K562 (cell line): Measurements from ENCODE around the gene PMIS2. TPM values are rescaled to one million over a fixed set of nuclear protein-coding genes. Genes with fewer than 3 reads are reported as not detected.

Source experiments
- CSDE1 ChIP-seq, 2 experiments: fragments of 450-650 bp; IDR thresholded peaks; 2 replicates each; pipeline ENCODE4 v1.6.1; 2016; ENCODE audit warnings: mild to moderate bottlenecking in 1 of 2
- EP300 ChIP-seq: IDR thresholded peaks from 2 replicates; pipeline ENCODE4 v1.6.1; 2012; ENCODE audit warnings: low read length, improper control_type of control experiment
- ESRRA ChIP-seq: fragments of 450-650 bp; IDR thresholded peaks from 2 replicates; pipeline ENCODE4 v1.6.1; 2014; ENCODE audit warnings: low read depth, mild to moderate bottlenecking, moderate library complexity, borderline replicate concordance
- FOXJ3 ChIP-seq: sonication (generic); formaldehyde crosslinking; IDR thresholded peaks from 2 replicates; pipeline ENCODE4 v1.4.0; 2020; ENCODE audit warnings: mild to moderate bottlenecking, missing genetic modification reagents
- GTF2E2 ChIP-seq: fragments of 200-800 bp; sonication (Bioruptor generic); IDR thresholded peaks from 2 replicates; pipeline ENCODE4 v1.6.1; 2016; ENCODE audit warnings: missing genetic modification characterization, missing compliant biosample characterization
- MEIS2 ChIP-seq: fragments of 450-650 bp; IDR thresholded peaks from 2 replicates; pipeline ENCODE4 v1.6.1; 2014; ENCODE audit warnings: mild to moderate bottlenecking; ENCODE audit not compliant: partially characterized antibody
- NFE2L1 ChIP-seq: fragments of 450-650 bp; IDR thresholded peaks from 2 replicates; pipeline ENCODE4 v1.6.1; 2016; ENCODE audit warnings: missing genetic modification characterization, low read depth, mild to moderate bottlenecking, missing compliant biosample characterization, moderate library complexity, borderline replicate concordance
- NFIC ChIP-seq: fragments of 450-650 bp; IDR thresholded peaks from 2 replicates; pipeline ENCODE4 v1.6.1; 2017; ENCODE audit warnings: mild to moderate bottlenecking, inconsistent platforms
- NFRKB ChIP-seq: fragments of 450-650 bp; IDR thresholded peaks from 2 replicates; pipeline ENCODE4 v1.6.1; 2016; ENCODE audit warnings: low read depth
- NR2C2 ChIP-seq, 2 experiments: fragments of 200-800 bp in 1 of 2; sonication (Bioruptor generic) in 1 of 2; sonication (generic) in 1 of 2; formaldehyde crosslinking in 1 of 2; IDR thresholded peaks; 2 replicates each; pipeline versions ENCODE4 v1.6.1 to v1.8.0; 2016 to 2022; ENCODE audit warnings: mild to moderate bottlenecking in 1 of 2, missing compliant biosample characterization in 1 of 2, missing genetic modification characterization in 1 of 2, missing genetic modification reagents in 1 of 2
- NR2F6 ChIP-seq: fragments of 450-650 bp; formaldehyde crosslinking; IDR thresholded peaks from 2 replicates; pipeline ENCODE4 v1.4.0; 2020; ENCODE audit warnings: mild to moderate bottlenecking
- PATZ1 ChIP-seq: fragments of 250-450 bp; sonication (Bioruptor Pico); IDR thresholded peaks from 2 replicates; pipeline ENCODE4 v1.5.0; 2020; ENCODE audit warnings: mild to moderate bottlenecking, borderline replicate concordance
- PURB ChIP-seq: sonication (generic); formaldehyde crosslinking; IDR thresholded peaks from 2 replicates; pipeline ENCODE4 v1.9.0; 2021; ENCODE audit warnings: low read depth, mild to moderate bottlenecking, missing genetic modification reagents
- RFX7 ChIP-seq: fragments of 250-450 bp; sonication (Bioruptor Pico); IDR thresholded peaks from 2 replicates; pipeline ENCODE4 v1.5.1; 2021; ENCODE audit warnings: mild to moderate bottlenecking
- SFPQ ChIP-seq: fragments of 200-400 bp; formaldehyde crosslinking; IDR thresholded peaks from 2 replicates; pipeline ENCODE4 v1.6.1; 2017; ENCODE audit warnings: mild to moderate bottlenecking, low read depth, low read length, moderate library complexity
- SIN3B ChIP-seq: fragments of 450-650 bp; IDR thresholded peaks from 2 replicates; pipeline ENCODE4 v1.6.1; 2017; ENCODE audit warnings: low read depth, mild to moderate bottlenecking, moderate library complexity
- SOX6 ChIP-seq: fragments of 450-650 bp; IDR thresholded peaks from 2 replicates; pipeline ENCODE4 v1.6.1; 2014; ENCODE audit warnings: mild to moderate bottlenecking
- TAF15 ChIP-seq: fragments of 200-400 bp; formaldehyde crosslinking; IDR thresholded peaks from 2 replicates; pipeline ENCODE4 v1.6.1; 2017; ENCODE audit warnings: mild to moderate bottlenecking, low read depth, low read length, moderate library complexity
- ZBTB1 ChIP-seq: sonication (generic); formaldehyde crosslinking; IDR thresholded peaks from 2 replicates; pipeline ENCODE4 v1.8.1; 2023; ENCODE audit warnings: missing genetic modification reagents, low read depth, mild to moderate bottlenecking, borderline replicate concordance
- ZBTB43 ChIP-seq: sonication (generic); formaldehyde crosslinking; IDR thresholded peaks from 2 replicates; pipeline ENCODE4 v1.8.0; 2023; ENCODE audit warnings: mild to moderate bottlenecking, missing genetic modification reagents
- ZNF280B ChIP-seq: fragments of 250-450 bp; sonication (Bioruptor Pico); IDR thresholded peaks from 2 replicates; pipeline ENCODE4 v1.5.1; 2021; ENCODE audit warnings: mild to moderate bottlenecking
- polyA plus RNA-seq, 8 experiments: library from polyadenylated mRNA; depleted of rRNA in 4 of 8; stranded (reverse) in 5 of 8; unstranded in 3 of 8; fragments of >200 nt; fragmentation: Nextera tagmentation in 2 of 8; fragmentation: Illumina TruSeq in 1 of 8; extraction: Ambion mirVana in 2 of 8; extraction: Trizol in 1 of 8; gene quantifications; 2 replicates each; pipeline versions ENCODE4 v1.2.1 to v1.2.3, GENCODE V29; 2011 to 2014; ENCODE audit warnings: inconsistent platforms in 1 of 8, missing spikeins in 1 of 8
- total RNA-seq, 7 experiments: library from RNA; depleted of rRNA in 6 of 7; stranded (reverse); fragments of >200 nt in 6 of 7; fragmentation: Illumina TruSeq in 2 of 7; extraction: Trizol in 2 of 7; gene quantifications; 2 replicates each; pipeline versions ENCODE4 v1.2.1 to v1.2.3, GENCODE V29; 2011 to 2021; ENCODE audit warnings: low replicate concordance in 1 of 7

The PMIS2 gene
- total and polyA plus RNA-seq, 9 of the 15 experiments (the other 6 are each of a cell fraction or from before 2014, with no cell fraction given): not detected

GRCh38 chr19:35628565-35629331, 42.8 kb downstream of the PMIS2 start, which contains the start of gene RBM42 (continued):
- TF ChIP-seq SFPQ (no peak), ZBTB43 (CRISPR knock-in tag) (0 out of 2 replicates have a peak, but pooled peaks have one; percentile 48), ZBTB1 (CRISPR knock-in tag) (no peak), RFX7 (CRISPR knock-in tag) (no peak), TAF15 (no peak), NR2C2 (CRISPR knock-in tag; IDR thresholded peaks at IDR 0.05) (no peak), NR2C2 (tag; IDR thresholded peaks at IDR 0.05) (peak; percentile 67), SIN3B (peak; percentile 99), SOX6 (no peak), MEIS2 (no peak), FOXJ3 (CRISPR knock-in tag) (no peak), NFRKB (peak; percentile 86), CSDE1 (IDR thresholded peaks at IDR 0.05) (peak in 1 of 2 experiments; percentile 99; a peak in 2 of 4 replicates), NFIC (peak; percentile 52; the same call in 1 of the 2 replicates), GTF2E2 (0 out of 2 replicates have a peak, but pooled peaks have one; percentile 26), NR2F6 (CRISPR knock-in tag) (no peak), ZNF280B (CRISPR knock-in tag) (no peak), EP300 (0 out of 2 replicates have a peak, but pooled peaks have one; percentile 12), NFE2L1 (tag) (no peak), PATZ1 (CRISPR knock-in tag) (no peak), ESRRA (peak; percentile 42; the same call in 1 of the 2 replicates), PURB (CRISPR knock-in tag) (no peak)
